Occipital lobe (tissue), 2 donors: ENCODE results near the gene PTPRN. TPM values are rescaled to one million over a fixed set of nuclear protein-coding genes. Genes with fewer than 3 reads are reported as not detected.
A peak's percentile ranks its signal among the peaks of the same experiment; 100 is the strongest.

ENCODE experiments used
- DNase-seq: peaks from one replicate; lab custom pipeline; 2025; lab: John Stamatoyannopoulos, UW
- total RNA-seq: library from RNA; depleted of rRNA; stranded (reverse); fragments of >200 nt; gene quantifications from one replicate; pipeline ENCODE4 v1.2.3, GENCODE V29; 2014

The PTPRN gene
- total RNA-seq, 1 donor from 2014 or later: 32.6 TPM

GRCh38 chr2:219308142-219309101 is 779 bp downstream of the PTPRN start:
- peak; percentile 57 for DNase-seq

GRCh38 chr2:219306047-219306446 is 3.2 kb downstream of the PTPRN start:
- no peak for DNase-seq

DNA sequence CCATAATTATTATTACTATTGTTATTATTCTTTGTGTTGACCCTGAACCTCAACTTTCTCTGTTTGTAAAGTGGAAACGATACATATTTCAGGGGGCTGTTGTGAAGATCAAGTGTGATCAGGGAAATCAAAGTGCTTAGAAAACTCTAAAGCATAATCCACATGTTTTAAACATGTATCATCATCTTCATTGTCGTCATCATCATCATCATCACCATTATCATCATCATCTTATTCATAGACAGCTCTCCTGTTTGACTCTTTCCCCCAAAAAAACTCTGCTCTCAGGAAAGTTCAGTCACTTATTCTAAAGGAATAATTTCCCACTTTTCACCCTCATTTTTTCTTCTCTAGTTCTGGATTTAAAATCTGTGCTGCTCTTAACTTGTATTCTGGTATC is 5.0 kb downstream of the PTPRN start:
- DNase-seq: no peak

DNA sequence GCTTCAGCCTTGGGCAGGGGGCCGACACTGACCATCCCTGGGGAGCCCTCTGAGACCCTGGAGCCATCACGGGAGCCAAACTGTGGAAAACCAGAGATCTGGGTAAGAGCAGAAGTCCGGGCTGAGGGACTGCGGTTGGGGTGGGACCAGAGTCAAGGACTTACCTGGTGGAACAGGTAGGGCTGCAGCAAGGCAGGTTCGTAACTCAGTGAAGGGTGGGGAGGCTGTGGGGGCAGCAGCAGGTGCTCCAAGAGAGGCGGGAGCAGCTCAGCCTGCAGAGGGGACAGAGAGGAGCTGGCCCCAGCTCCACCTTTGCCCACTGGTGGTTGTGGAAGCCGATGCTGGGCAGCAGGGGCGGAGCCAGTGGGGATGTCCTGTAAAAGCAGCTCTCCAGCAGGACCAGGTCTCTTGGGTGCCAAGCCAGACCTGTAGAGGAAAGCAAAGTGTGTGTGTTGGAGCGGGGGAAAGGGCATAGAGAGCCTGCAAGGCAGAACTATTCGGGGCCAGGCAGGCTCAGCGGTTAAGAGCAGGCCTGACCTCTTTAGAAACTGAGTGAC is 6.7 kb downstream of the PTPRN start:
- DNase-seq: no peak

GRCh38 chr2:219300022-219300421 is 9.2 kb downstream of the PTPRN start:
- no peak for DNase-seq

GRCh38 chr2:219299372-219299760 is 9.8 kb downstream of the PTPRN start:
- DNase-seq: no peak

DNA sequence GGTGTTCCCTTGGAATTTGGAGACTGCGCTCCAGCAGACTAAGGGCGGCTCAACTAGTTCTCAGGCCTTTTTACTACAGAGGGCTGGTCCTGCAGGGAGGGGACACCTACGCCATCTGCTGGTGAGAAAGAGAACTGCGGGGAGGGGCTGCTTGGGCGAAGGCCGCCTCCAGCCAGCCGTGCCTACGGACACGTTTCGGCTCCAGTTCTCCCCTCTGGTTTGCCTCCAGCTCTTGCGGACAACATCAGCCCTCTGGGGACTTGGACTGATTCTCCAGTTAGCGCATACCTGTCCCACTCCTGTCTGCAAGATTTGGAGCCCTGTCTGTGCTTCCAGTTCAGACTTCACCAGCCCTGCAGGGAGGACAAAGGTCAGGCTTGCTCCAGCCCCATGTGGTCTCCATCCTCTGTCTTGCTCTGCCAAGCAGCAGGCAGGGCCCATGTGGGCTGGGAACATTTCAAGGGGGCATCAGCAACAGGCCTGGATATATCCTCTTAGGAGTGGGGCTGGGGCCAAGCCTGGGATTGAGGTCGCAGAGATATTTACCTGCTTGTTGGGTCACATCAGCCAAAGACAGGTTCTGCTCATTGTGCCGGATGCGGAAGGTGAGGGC is 10.3 kb downstream of the PTPRN start:
- DNase-seq: peak; percentile 69

DNA sequence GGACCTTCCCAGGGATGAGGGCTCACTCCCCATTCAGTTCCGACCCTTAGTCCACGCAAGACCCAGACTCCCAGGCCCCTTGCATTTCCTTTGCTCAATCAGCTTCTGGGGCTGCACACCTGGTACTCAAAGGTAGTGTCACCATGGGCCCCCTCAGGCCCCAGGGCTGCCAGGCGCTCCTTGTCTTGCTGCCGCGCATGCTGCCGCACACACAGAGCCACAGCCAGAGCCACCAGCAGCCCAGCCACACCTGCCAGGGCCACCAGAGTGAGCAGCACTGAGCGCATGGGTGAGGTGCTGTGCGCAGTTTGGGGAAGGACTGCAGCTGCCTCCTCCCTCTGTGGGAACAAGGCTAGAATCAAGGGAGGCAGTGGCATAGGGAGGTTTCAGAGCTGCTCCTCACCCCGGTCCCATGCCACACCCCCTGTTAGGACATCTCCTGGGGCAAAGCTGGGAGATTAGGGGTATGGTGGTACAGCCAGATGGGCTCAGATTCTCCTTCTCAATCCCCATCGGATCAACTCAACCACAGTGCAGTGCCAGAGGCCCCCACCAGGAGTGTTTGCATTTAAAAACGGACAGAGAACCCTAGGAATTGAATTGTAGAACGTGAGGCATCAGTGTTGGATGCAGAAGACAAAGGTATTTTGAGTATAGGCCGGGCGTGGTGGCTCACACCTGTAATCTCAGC is 11.3 kb downstream of the PTPRN start:
- no peak for DNase-seq

- no peak for DNase-seq
Observed at GRCh38 chr2:219296631-219297391, 12.4 kb downstream of the PTPRN start.

- no peak for DNase-seq
Observed at GRCh38 chr2:219296142-219296541, 13.1 kb downstream of the PTPRN start.

DNA sequence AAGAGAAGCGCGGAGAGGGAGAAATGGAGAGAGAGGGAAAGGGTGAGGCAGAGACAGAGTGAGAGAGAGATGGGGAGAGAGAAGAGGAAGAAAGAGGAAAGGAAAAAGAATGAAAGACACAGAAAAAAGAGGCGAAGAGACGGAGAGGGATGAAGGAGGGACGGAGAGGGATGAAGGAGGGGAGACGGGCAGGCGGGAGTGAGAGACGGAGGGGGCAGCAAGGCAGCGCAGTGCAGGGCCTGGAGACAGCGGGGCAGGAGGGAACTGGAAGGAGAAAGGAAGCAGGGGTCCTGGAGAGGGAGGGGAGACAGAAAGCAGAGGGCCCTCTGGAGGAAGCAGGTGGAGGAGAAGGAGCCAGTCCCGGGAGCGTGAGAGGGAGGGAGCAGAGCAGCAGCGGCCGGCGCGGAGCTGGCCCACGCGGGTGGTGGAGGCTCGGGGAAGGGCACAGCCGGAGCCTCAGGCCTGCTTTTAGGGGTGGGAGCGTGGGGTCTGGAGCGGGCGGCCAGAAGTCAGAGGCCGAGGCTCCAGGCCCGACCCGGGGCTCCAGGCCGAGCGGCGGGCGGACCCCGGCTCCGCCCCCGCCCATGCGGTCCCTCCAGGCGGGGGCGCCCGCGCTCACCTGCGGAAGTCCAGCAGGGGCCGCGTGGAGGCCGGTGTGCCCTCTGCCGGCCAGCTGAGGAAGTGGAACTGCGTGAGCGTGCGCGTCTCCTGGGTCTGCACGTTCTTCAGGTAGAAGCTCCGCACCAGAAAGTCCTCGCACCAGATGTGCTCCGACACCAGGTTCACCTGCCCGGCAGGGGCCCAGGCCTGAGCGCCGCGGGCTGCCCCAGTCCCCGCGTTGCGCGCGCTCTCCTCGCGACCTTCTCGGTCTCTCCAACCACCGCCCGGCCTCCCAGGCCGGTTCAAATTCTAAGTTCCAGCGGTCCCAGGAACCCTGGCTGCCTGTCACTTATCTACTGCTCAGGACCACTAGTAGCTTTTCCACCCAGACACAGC is 14.5 kb downstream of the PTPRN start:
- DNase-seq: peak; percentile 52

DNA sequence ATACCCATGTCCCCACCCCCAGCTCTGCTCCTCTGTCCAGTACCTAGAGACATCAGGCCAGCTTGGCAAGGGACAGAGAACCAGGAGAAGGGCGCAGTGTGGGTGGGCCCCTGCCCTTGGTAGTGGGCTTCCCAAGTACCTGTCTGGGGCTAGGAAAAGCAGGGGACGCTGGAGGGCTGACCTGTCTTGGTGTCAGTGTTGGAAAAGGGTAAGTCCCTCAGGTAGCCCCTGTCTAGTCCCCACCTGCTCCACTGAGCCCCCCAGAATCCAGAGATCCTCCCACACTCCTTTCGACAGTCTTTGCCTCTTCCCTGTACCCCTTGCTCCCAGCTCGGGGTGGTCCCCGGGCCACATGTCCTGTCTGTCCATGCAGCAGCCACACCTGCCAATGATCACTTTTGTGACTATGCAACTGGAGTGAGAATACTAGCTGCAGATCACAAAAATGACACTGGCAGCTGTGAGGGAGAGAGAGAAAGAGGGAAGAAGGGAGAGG is 15.4 kb downstream of the PTPRN start:
- DNase-seq: no peak

DNA sequence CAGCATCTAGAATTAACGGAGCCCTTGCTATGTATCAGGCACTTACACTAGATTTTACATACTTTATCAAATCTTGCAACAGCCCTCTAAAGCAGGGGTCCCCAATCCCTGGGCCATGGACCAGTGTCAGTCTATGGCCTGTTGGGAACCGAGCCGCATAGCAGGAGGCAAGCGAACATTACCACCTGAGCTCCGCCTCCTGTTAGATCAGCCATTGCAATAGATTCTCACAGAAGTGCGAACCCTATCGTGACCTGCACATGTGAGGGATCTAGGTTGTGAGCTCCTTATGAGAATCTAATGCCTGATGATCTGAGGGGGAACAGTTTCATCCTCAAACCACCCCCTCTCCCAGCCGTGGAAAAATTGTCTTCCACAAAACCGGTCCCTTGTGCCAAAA is 16.6 kb downstream of the PTPRN start:
- no peak for DNase-seq

DNA sequence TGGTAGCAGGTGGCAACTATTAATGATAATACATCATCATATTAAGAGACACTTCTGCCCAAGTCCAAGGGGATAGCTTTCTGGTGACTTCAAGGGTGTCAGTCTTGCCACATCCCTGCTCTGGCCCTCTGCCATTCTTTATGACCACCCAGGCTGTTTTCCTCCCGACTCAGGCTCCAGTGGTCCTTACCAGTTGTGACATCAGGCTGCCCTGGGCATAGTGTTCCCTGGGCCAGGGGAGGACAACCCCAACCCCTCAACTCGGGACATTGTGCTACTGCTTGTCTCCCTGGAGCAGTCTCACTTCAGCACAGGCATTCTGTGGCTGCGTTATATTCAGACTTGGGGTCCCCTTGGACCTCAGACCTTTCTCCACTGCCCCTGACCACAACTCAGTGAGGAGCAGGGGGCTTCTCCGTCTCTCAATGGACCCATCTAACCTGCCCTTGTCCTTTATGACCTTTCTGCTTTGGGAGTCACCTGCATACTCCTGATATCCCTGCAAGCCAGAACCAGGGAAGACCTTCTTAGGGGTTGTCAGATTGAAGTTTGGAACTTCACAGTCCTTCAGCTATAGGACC is 17.2 kb downstream of the PTPRN start:
- no peak for DNase-seq

DNA sequence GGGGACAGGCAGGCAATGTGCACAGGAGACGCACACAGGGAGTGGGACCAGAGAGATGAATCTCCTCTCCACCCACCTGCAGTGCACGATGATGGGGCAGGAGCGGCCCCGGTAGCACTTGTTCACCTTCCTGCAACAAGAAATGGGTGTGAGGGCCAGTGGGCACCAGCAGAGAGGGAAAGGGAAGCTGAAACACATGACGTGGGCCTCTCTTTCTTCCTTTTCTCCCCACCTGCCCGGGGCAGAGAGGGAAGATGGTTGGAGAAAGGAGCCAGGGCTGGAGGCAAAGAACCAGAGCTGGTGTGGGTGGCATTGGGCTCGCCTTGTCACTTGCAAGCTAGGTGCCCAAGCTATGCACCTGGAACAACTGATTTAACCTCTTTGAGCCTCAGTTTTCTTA is 17.8 kb downstream of the PTPRN start:
- no peak for DNase-seq

DNA sequence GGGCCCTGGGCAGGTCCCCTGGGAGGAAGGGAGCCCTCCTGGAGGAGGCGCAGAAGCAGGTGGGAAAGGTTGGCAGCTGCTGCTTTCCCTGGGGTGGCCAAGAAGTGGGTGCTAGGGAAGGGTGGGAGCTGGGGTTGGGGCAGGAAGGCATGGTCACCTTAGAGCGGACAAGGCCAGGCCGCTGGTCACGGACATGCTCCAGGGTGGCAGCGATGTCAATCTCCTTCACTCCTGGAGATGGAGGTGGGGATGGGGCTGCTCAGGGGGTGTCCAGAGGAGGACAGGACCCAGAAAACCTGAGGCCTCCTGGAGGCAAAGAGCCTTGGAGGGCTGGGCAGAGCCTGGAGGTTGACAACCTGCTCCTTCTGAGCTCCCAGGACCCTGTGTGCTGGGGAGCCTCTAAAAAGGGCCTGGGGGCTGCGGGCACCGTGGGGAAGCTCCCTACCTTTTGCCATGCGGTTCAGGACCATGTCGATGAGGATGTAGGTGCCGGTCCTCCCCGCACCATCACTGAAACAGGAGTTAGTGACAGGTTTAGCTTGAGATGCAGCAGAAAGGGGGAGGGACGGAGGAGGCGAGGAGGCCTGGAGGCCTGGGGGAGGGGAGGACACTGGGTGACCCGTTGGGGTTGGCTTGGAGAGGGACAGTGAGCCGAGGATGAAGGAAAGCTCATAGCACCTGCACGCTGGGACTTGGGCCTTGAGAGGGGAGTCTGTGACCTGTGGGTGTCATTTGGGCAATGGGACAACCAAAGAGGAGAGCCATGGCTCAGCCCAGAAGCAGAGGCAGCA is 18.6 kb downstream of the PTPRN start:
- DNase-seq: no peak

GRCh38 chr2:219289537-219290361 is 19.5 kb downstream of the PTPRN start:
- DNase-seq: peak; percentile 83

DNA sequence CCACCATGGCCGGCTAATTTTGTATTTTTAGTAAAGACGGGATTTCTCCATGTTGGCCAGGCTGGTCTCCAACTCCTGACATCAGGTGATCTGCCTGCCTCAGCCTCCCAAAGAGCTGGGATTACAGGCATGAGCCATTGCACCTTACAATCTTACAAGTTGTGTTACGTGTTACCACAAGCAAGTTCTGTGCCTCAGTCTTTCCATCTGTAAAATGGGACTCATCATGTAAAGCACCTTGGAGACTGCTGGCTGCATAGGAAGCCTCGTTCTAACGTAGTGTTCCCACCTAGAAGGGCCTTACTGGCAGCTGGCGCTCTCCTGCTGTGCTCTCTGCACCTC is 20.0 kb downstream of the PTPRN start:
- no peak for DNase-seq
